ENCODE measurements around the gene SPRR4. TPM values are rescaled to one million over a fixed set of nuclear protein-coding genes. Genes with fewer than 3 reads are reported as not detected.

The SPRR4 gene
- total RNA-seq, 4 donors from 2014 or later = not detected

DNA sequence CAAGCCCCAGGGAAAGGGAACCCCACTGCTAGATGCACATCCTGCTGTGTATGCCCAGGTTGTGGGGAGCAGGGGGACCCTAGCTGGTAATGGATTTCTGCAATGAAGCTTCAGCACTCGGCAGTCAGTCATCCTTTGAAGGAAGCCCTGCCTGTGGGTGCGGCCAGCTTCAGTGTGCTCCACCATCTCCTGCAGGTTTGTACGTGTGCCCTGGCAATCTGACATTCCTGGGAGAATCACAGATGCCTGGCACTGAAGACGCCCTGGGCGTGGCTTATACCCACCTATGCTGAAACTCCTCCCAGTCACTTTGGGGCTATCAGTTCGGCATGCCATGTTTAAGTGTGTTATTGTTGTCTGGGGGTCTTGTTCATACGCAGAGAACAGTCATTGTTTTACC is 16.7 kb upstream of the SPRR4 start:
- 71 to 73% methylated on average over 2 to 7 of the region's 7 CpGs for WGBS, 2 donors (ENCODE audit: low coverage in 1 of 2)
- H3K36me3 ChIP-seq = no peaks in the 10 kb centered on the region
- in situ Hi-C loops (cut with MboI; ENCODE audit: low pct_ligation_motif_present in 1 of 4, low pct_unique_long_range_greater_than_20kb in 1 of 4, low sequenced_read_pairs in 3 of 4) = no loop called here
- intact Hi-C loops (cut with DNase I; ENCODE audit: low total_unique reads) = no loop called here
- no peak for DNase-seq
- TF ChIP-seq POLR2AphosphoS5 (IDR thresholded peaks at IDR 0.05) = no peak
- TF ChIP-seq, protein P1, sequence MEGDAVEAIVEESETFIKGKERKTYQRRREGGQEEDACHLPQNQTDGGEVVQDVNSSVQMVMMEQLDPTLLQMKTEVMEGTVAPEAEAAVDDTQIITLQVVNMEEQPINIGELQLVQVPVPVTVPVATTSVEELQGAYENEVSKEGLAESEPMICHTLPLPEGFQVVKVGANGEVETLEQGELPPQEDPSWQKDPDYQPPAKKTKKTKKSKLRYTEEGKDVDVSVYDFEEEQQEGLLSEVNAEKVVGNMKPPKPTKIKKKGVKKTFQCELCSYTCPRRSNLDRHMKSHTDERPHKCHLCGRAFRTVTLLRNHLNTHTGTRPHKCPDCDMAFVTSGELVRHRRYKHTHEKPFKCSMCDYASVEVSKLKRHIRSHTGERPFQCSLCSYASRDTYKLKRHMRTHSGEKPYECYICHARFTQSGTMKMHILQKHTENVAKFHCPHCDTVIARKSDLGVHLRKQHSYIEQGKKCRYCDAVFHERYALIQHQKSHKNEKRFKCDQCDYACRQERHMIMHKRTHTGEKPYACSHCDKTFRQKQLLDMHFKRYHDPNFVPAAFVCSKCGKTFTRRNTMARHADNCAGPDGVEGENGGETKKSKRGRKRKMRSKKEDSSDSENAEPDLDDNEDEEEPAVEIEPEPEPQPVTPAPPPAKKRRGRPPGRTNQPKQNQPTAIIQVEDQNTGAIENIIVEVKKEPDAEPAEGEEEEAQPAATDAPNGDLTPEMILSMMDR (IDR thresholded peaks at IDR 0.05) = no peak
- no peak for TF ChIP-seq EP300 (IDR thresholded peaks at IDR 0.05; ENCODE audit: low read depth)
- no peak for TF ChIP-seq POLR2A (IDR thresholded peaks at IDR 0.05)
- no peak overlapping the region for H3K4me3 ChIP-seq
- no peaks in the 10 kb centered on the region for H3K4me1 ChIP-seq
- H3K9me3 ChIP-seq = no peaks in the 10 kb centered on the region
- no peaks in the 10 kb centered on the region for H3K27me3 ChIP-seq
- H3K27ac ChIP-seq = no peak overlapping the region

- no peaks in the 10 kb centered on the region for H3K27me3 ChIP-seq
- H3K9me3 ChIP-seq = no peaks in the 10 kb centered on the region
- no peaks in the 10 kb centered on the region for H3K36me3 ChIP-seq
- intact Hi-C loops (cut with DNase I; ENCODE audit: low total_unique reads) (no loop called here), in situ Hi-C loops (cut with MboI; ENCODE audit: low pct_ligation_motif_present in 1 of 4, low pct_unique_long_range_greater_than_20kb in 1 of 4, low sequenced_read_pairs in 3 of 4) (no loop called here)
- WGBS, 2 donors (ENCODE audit: low coverage in 1 of 2) = 63 to 78% methylated on average over 3 to 6 of the region's 6 CpGs
- H3K27ac ChIP-seq = no peak overlapping the region
- H3K4me3 ChIP-seq = no peak overlapping the region
- no peak for DNase-seq
- TF ChIP-seq EP300 (IDR thresholded peaks at IDR 0.05; ENCODE audit: low read depth) (no peak), POLR2A (IDR thresholded peaks at IDR 0.05) (no peak), POLR2AphosphoS5 (IDR thresholded peaks at IDR 0.05) (no peak)
- TF ChIP-seq, protein P1 (IDR thresholded peaks at IDR 0.05) = no peak
- no peaks in the 10 kb centered on the region for H3K4me1 ChIP-seq
Measured at GRCh38 chr1:152954436-152954835, 16.0 kb upstream of the SPRR4 start.

GRCh38 chr1:152957561-152957960 is 12.9 kb upstream of the SPRR4 start:
- TF ChIP-seq, protein P1 (IDR thresholded peaks at IDR 0.05) = no peak
- TF ChIP-seq EP300 (IDR thresholded peaks at IDR 0.05; ENCODE audit: low read depth) (no peak), POLR2A (IDR thresholded peaks at IDR 0.05) (no peak), POLR2AphosphoS5 (IDR thresholded peaks at IDR 0.05) (no peak)
- Histone ChIP-seq H3K27ac (no peak overlapping the region), H3K4me1 (no peaks in the 10 kb centered on the region), H3K36me3 (no peaks in the 10 kb centered on the region), H3K4me3 (no peak overlapping the region), H3K27me3 (no peaks in the 10 kb centered on the region), H3K9me3 (no peaks in the 10 kb centered on the region)
- in situ Hi-C loops (cut with MboI; ENCODE audit: low pct_ligation_motif_present in 1 of 4, low pct_unique_long_range_greater_than_20kb in 1 of 4, low sequenced_read_pairs in 3 of 4) = no loop called here
- intact Hi-C loops (cut with DNase I; ENCODE audit: low total_unique reads) = no loop called here
- DNase-seq = no peak
- WGBS, 2 donors (ENCODE audit: low coverage in 1 of 2) = 80 to 90% methylated on average over 3 of the region's 3 CpGs

DNA sequence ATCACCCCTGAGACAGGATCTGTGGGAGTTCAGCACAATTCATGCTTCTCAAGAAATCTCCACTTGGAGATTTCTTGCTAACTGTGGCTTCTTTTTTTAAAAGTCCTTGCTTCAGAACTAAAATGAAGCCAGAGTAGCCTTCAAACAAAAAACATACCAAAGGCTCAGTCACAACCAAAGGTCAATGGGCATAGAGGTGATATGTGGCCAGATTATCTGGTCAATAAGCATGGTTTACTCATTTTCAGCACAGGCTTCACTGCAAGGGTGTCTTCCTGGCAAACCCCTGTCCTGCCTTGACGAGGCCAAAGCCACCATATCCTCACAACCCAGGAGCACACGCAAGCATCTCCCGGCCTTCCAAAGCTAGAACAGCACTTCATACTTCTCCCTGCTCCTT is 11.2 kb upstream of the SPRR4 start:
- Histone ChIP-seq H3K36me3 (no peaks in the 10 kb centered on the region), H3K4me1 (no peaks in the 10 kb centered on the region), H3K4me3 (no peak overlapping the region), H3K27ac (no peak overlapping the region), H3K9me3 (no peaks in the 10 kb centered on the region), H3K27me3 (no peaks in the 10 kb centered on the region)
- intact Hi-C loops (cut with DNase I; ENCODE audit: low total_unique reads) (no loop called here), in situ Hi-C loops (cut with MboI; ENCODE audit: low pct_ligation_motif_present in 1 of 4, low pct_unique_long_range_greater_than_20kb in 1 of 4, low sequenced_read_pairs in 3 of 4) (no loop called here)
- DNase-seq = no peak
- TF ChIP-seq, protein P1 (IDR thresholded peaks at IDR 0.05) = no peak
- TF ChIP-seq EP300 (IDR thresholded peaks at IDR 0.05; ENCODE audit: low read depth) = no peak
- TF ChIP-seq POLR2A (IDR thresholded peaks at IDR 0.05) = no peak
- TF ChIP-seq POLR2AphosphoS5 (IDR thresholded peaks at IDR 0.05) = no peak
- 59% methylated on average over 3 of the region's 3 CpGs; no CpG with 5 or more reads in 1 of the 2 donors for WGBS, 2 donors (ENCODE audit: low coverage in 1 of 2)

Measured in transverse colon (tissue), 4 donors.